ENCODE data around the gene ALG14.

The ALG14 gene

DNA sequence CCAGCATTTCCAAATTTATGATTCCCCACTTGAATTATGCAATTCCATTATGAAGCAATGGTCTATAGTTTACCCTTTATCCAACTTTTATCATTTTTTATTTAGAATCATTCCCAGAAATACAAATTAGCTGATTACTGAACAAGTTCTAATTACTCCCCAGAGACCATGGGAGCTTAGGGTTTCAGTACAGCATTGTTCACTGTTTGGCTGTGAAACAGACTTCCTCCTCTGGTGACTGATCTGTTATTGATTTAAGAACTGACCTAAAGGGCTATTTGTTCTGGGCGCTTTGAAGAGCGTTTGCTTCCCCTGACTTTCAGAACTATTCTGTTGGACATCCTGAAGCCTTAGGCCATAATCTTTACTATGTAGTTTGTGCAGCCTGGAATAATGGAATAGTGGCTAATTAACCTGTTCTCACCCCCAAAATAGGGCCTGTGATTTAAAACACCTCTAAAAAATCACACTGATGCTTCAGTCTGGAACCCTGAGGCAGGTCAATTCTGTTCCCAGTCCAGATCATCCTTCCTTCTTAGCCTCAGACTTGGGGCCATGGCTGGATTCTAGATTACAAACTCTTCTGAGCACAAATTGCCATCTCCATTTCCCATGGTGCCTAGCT lies 58.7 kb downstream of the ALG14 start:
- TF ChIP-seq POLR2A (IDR thresholded peaks at IDR 0.05; ENCODE audit: extremely low read depth, insufficient read length) = no peak
- TF ChIP-seq, protein P1, sequence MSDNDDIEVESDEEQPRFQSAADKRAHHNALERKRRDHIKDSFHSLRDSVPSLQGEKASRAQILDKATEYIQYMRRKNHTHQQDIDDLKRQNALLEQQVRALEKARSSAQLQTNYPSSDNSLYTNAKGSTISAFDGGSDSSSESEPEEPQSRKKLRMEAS (IDR thresholded peaks at IDR 0.05; ENCODE audit: low read depth, low read length) = no peak
- TF ChIP-seq, protein P2, sequence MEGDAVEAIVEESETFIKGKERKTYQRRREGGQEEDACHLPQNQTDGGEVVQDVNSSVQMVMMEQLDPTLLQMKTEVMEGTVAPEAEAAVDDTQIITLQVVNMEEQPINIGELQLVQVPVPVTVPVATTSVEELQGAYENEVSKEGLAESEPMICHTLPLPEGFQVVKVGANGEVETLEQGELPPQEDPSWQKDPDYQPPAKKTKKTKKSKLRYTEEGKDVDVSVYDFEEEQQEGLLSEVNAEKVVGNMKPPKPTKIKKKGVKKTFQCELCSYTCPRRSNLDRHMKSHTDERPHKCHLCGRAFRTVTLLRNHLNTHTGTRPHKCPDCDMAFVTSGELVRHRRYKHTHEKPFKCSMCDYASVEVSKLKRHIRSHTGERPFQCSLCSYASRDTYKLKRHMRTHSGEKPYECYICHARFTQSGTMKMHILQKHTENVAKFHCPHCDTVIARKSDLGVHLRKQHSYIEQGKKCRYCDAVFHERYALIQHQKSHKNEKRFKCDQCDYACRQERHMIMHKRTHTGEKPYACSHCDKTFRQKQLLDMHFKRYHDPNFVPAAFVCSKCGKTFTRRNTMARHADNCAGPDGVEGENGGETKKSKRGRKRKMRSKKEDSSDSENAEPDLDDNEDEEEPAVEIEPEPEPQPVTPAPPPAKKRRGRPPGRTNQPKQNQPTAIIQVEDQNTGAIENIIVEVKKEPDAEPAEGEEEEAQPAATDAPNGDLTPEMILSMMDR (IDR thresholded peaks at IDR 0.05; ENCODE audit: low read depth, low read length) = no peak
- DNase-seq (ENCODE audit: low read depth) = no peak
- no peak overlapping the region for H3K4me3 ChIP-seq (ENCODE audit: low read depth, low read length)

DNA sequence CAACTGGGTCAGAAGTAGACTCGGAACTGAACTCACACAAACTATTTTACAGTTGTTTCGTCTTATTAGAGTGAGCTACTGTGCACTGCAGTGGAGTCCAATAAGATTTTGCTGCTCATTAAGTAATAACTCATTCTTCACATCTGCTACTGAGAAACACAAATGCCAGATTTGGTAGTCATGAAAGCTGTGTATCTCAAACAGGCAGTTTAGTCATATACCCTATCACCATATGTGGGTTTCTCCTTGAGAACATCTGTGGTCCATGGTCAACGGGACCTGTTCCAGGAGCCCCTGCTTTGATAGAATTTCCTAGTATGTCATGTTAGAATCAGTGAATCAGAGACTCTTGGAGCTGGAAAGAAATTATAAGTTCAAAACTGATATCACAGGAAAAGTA lies 60.4 kb downstream of the ALG14 start:
- DNase-seq (ENCODE audit: low read depth) = no peak
- TF ChIP-seq, protein P2 (IDR thresholded peaks at IDR 0.05; ENCODE audit: low read depth, low read length) = no peak
- TF ChIP-seq MYC (IDR thresholded peaks at IDR 0.05; ENCODE audit: low read depth, low read length) (no peak), POLR2A (IDR thresholded peaks at IDR 0.05; ENCODE audit: extremely low read depth, insufficient read length) (no peak)
- TF ChIP-seq, protein P1 (IDR thresholded peaks at IDR 0.05; ENCODE audit: low read depth, low read length) = no peak
- no peak overlapping the region for H3K4me3 ChIP-seq (ENCODE audit: low read depth, low read length)

DNA sequence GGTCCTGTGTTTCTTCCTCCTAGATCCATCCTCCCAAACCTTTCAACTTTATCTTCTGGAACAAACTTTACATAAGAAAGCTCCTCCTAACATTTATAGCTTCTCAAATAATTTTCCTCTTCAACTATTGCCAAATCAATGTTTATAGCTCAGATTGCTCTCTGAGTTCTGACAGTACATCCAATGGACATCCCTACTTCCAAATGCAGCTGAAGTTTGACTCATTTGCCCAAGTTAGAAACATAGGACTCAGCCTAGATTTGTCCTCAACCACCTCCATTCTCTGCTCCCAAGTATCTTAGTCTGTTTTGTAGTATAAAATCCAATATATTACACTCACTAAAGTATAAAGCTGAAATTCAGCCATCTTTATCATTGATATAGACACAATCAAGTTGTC lies 62.6 kb downstream of the ALG14 start:
- TF ChIP-seq, protein P2 (IDR thresholded peaks at IDR 0.05; ENCODE audit: low read depth, low read length) = no peak
- no peak for TF ChIP-seq POLR2A (IDR thresholded peaks at IDR 0.05; ENCODE audit: extremely low read depth, insufficient read length)
- TF ChIP-seq, protein P1 (IDR thresholded peaks at IDR 0.05; ENCODE audit: low read depth, low read length) = no peak
- no peak for TF ChIP-seq MYC (IDR thresholded peaks at IDR 0.05; ENCODE audit: low read depth, low read length)
- DNase-seq (ENCODE audit: low read depth) = no peak
- H3K4me3 ChIP-seq (ENCODE audit: low read depth, low read length) = no peak overlapping the region

DNA sequence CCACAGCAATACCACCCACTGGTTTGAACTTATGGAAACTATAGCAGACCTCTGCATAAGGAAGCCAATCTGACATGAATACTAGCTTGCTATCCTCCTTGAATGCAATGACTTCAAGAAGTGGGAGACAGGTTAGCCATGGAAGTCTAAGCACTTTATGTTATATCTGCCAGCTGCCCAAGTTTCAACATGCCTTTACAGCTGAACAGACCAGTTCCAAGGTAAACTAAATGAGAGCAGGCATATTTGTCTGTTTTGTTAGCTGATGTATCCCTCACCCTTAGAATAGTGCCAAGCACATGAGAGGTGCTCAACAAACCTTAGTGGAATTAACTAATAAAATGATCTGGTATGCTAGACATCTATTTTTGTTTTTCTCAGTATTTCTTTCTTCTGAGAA lies 65.1 kb downstream of the ALG14 start:
- TF ChIP-seq MYC (IDR thresholded peaks at IDR 0.05; ENCODE audit: low read depth, low read length) = no peak
- TF ChIP-seq, protein P1 (IDR thresholded peaks at IDR 0.05; ENCODE audit: low read depth, low read length) = no peak
- TF ChIP-seq, protein P2 (IDR thresholded peaks at IDR 0.05; ENCODE audit: low read depth, low read length) = no peak
- TF ChIP-seq POLR2A (IDR thresholded peaks at IDR 0.05; ENCODE audit: extremely low read depth, insufficient read length) = no peak
- no peak overlapping the region for H3K4me3 ChIP-seq (ENCODE audit: low read depth, low read length)
- DNase-seq (ENCODE audit: low read depth) = no peak

DNA sequence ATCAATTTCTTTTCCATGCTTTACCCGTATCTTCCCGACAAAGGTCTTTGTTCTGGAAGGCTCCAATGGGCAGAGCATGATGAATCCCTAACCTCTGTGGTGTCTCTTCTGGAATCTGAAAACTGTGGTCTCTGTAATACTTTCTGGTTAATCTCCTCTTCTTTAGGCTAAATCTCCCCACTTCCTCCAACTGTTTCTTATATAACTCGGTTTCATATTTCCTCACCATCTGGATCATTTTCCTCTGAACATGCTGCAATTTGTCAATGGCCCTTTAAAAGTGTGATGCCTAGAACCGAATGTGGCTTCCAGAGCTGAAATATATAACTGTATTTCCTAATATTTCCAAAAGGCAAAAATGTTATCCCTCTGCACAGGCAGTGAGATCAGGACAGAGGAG lies 66.1 kb downstream of the ALG14 start:
- TF ChIP-seq, protein P2 (IDR thresholded peaks at IDR 0.05; ENCODE audit: low read depth, low read length) = no peak
- TF ChIP-seq POLR2A (IDR thresholded peaks at IDR 0.05; ENCODE audit: extremely low read depth, insufficient read length) (no peak), MYC (IDR thresholded peaks at IDR 0.05; ENCODE audit: low read depth, low read length) (no peak)
- TF ChIP-seq, protein P1 (IDR thresholded peaks at IDR 0.05; ENCODE audit: low read depth, low read length) = no peak
- H3K4me3 ChIP-seq (ENCODE audit: low read depth, low read length) = no peak overlapping the region
- no peak for DNase-seq (ENCODE audit: low read depth)

Data from NB4 (cell line).